ENCODE results near the gene FRMD8. TPM values are rescaled to one million over a fixed set of nuclear protein-coding genes. Genes with fewer than 3 reads are reported as not detected.

The FRMD8 gene
- total RNA-seq, 1 donor from 2014 or later: 70.6 TPM

DNA sequence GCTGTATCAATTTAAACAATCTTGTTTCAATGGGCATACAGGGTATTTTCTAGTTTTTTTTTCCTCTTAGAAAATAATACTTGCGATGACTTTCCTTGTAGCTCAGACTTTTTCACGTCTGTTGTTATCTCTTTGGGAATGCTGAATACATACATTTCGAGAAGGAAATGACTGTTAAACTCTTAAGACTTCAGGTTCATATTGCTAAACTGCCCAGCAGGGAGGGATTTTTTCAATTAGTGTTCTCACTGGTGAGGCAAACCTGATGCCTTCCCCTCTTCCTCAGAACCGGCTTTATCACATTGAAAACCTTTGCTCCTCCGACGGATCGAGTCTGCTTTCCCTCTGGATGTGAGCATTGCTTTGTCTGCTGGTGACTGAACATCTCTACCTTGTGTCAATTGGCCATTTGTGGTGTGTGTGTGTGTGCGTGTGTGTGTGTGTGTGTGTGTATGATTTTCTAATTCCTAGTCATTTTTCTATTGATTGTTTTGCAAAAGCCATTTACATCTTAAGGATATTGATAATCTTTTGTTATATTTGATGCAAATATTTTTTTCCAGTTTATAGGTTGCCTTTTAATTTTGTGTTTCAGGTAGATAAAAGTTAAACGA is 42.7 kb downstream of the FRMD8 start:
- intact Hi-C loops (cut with micrococcal nuclease): no loop called here
- Mint-ChIP-seq H3K36me3 (ENCODE audit: low read depth) (peaks cover 43% of the 10 kb centered on the region), H3K9me3 (no peaks in the 10 kb centered on the region), H3K4me3 (peak overlapping the region; percentile 78), H3K4me1 (peaks cover 89% of the 10 kb centered on the region), H3K27me3 (no peaks in the 10 kb centered on the region), H3K27ac (peak overlapping the region; percentile 100)
- DNase-seq (no peak), ATAC-seq (ENCODE audit: low read depth) (no peak)
- ChIA-PET POLR2A (interaction anchor here (1.1 to 19.3 kb wide), 8 partner anchors 11 to 73 kb away, joined by 4 to 3752 read pairs (median 12); partner anchors contain the start of genes MALAT1 and NEAT1), CTCF (interaction anchor here (1.5 kb wide), 1 partner anchor 12 kb away, joined by 3 read pairs; no protein-coding TSS in a partner anchor)
- TF ChIP-seq, protein P1, sequence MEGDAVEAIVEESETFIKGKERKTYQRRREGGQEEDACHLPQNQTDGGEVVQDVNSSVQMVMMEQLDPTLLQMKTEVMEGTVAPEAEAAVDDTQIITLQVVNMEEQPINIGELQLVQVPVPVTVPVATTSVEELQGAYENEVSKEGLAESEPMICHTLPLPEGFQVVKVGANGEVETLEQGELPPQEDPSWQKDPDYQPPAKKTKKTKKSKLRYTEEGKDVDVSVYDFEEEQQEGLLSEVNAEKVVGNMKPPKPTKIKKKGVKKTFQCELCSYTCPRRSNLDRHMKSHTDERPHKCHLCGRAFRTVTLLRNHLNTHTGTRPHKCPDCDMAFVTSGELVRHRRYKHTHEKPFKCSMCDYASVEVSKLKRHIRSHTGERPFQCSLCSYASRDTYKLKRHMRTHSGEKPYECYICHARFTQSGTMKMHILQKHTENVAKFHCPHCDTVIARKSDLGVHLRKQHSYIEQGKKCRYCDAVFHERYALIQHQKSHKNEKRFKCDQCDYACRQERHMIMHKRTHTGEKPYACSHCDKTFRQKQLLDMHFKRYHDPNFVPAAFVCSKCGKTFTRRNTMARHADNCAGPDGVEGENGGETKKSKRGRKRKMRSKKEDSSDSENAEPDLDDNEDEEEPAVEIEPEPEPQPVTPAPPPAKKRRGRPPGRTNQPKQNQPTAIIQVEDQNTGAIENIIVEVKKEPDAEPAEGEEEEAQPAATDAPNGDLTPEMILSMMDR (IDR thresholded peaks at IDR 0.05): no peak

DNA sequence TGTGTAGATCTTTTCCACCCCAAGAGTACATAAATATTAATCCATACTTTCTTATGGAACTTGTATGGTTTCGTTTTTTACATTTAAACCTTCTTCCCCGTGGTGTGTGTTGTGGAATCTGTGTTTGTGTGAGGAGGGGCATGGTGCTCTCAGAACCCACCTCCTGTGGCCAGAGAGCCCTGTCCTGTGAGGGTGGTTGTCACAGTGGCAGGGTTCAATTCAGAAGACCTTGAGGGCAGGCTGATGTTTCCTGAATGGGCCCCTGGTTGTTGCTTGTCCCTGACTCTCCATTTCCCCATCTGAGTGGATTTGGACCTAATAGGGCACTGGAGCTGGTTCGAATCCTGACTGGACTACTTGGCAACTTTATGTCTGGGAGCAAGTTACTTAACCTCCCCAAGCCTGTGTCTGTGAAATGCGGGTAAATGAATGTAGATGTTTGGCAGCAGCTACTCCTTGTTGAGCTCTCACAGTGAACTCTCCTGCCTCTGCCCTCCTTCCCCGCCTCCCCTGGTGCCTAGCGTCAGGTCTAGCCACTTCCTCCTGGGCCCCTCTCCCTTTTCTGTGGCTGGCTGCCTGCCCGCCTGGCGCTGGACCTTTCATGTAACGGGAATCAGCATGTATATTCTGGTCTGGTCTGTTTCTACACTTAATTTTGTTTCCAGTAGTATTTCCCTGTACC is 43.4 kb downstream of the FRMD8 start:
- Mint-ChIP-seq H3K4me3 (peak overlapping the region; percentile 78), H3K27me3 (no peaks in the 10 kb centered on the region), H3K36me3 (ENCODE audit: low read depth) (peaks cover 42% of the 10 kb centered on the region), H3K9me3 (no peaks in the 10 kb centered on the region), H3K27ac (peak overlapping the region; percentile 100), H3K4me1 (peaks cover 89% of the 10 kb centered on the region)
- DNase-seq (no peak), ATAC-seq (ENCODE audit: low read depth) (no peak)
- intact Hi-C loops (cut with micrococcal nuclease): loop anchor here (2.0 kb wide), 1 partner anchor 43 kb away; no protein-coding TSS in a partner anchor
- TF ChIP-seq, protein P1 (IDR thresholded peaks at IDR 0.05): no peak
- POLR2A ChIA-PET: interaction anchor here (0.6 to 19.3 kb wide), 14 partner anchors 11 to 97 kb away, joined by 3 to 3752 read pairs (median 5); partner anchors contain the start of genes MALAT1 and NEAT1
- CTCF ChIA-PET: interaction anchor here (0.5 to 1.5 kb wide), 4 partner anchors 11 to 76 kb away, joined by 3 to 4 read pairs (median 4); no protein-coding TSS in a partner anchor

DNA sequence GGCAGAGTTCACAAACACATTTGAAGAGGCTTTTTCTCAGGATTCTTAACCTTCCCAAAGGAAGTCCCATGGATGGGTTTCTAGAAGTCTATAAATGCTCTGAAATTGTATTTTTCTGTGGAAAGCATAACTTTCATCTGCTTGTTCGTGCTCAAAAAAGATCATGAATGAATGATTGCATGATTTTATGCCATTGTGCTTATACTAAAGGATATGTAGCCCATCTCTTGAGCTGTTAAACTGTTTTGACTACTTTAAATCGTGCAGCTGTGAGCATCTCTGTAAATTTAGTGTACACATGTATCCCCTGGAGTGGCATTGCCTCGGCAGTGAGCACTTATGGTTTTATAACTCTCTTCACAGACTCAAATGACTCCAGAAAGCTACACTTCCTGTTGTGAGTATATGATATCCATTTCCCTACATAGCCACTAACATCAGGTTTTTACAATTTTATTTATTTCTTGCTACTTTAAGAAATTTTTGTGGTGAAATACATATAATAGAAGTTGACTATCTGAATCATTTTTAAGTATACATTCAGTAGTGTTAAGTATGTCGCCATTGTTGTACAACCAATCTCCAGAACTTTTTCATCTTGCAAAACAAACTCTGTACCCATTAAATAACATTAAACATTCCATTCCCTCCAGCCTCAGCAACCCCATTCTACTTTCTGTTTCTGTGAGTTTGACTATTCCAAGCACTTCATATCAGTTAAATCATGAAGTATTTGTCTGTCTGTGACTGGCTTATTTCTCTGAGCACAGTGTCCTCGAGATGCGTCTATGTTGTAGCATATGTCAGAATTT is 44.2 kb downstream of the FRMD8 start:
- H3K27ac Mint-ChIP-seq: peak overlapping the region; percentile 100
- ATAC-seq (ENCODE audit: low read depth): no peak
- intact Hi-C loops (cut with micrococcal nuclease): loop anchor here (1.0 to 2.0 kb wide), 2 partner anchors 11 to 42 kb away; no protein-coding TSS in a partner anchor

DNA sequence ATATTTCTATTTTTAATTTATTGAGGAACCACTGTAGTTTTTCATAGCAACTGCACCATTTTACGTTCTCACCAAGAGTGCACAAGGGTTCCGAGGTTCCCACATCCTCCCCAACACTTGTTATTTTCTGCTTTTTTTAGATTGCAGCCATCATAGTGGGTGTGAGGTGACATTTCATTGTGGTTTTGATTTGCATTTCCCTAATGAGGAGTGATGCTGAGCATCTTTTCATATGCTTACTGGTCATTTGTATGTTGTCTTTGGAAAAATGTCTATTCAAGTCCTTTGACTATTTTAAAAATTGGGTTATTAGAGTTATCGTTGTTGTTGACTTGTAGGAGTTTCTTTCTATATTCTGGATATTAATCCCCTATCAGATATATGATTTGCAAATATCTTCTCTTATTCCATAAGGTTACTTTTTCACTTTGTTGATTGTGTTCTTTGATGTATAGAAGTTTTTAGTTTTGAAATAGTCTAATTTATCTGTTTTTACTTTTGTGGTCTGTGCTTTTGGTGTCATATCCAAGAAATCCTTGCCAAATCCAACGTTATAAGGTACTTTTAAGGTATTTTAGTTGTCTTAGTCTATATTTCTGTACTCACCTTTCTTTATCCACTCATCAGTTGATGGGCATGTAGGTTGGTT is 45.1 kb downstream of the FRMD8 start:
- peak overlapping the region; percentile 62 for H3K4me3 Mint-ChIP-seq
- H3K36me3 Mint-ChIP-seq (ENCODE audit: low read depth): peaks cover 42% of the 10 kb centered on the region
- DNase-seq: no peak
- H3K27me3 Mint-ChIP-seq: no peaks in the 10 kb centered on the region
- CTCF ChIA-PET: interaction anchor here (0.5 to 1.5 kb wide), 8 partner anchors 11 to 77 kb away, joined by 3 to 15 read pairs (median 4); no protein-coding TSS in a partner anchor
- TF ChIP-seq, protein P1 (IDR thresholded peaks at IDR 0.05): no peak
- peaks cover 78% of the 10 kb centered on the region for H3K4me1 Mint-ChIP-seq
- POLR2A ChIA-PET: interaction anchor here (1.0 to 9.2 kb wide), 5 partner anchors 12 to 70 kb away, joined by 3 to 210 read pairs (median 23); partner anchors contain the start of genes MALAT1 and NEAT1
- intact Hi-C loops (cut with micrococcal nuclease): loop anchor here (1.0 to 2.0 kb wide), 2 partner anchors 12 to 41 kb away; no protein-coding TSS in a partner anchor
- peak; percentile 47 for ATAC-seq (ENCODE audit: low read depth)
- H3K27ac Mint-ChIP-seq: peak overlapping the region; percentile 82
- H3K9me3 Mint-ChIP-seq: no peaks in the 10 kb centered on the region

More for the DNA sequence above, 44.2 kb downstream of the FRMD8 start:
- TF ChIP-seq, protein P1 (IDR thresholded peaks at IDR 0.05): no peak
- H3K27me3 Mint-ChIP-seq: no peaks in the 10 kb centered on the region
- H3K4me1 Mint-ChIP-seq: peaks cover 86% of the 10 kb centered on the region
- H3K4me3 Mint-ChIP-seq: peak overlapping the region; percentile 78
- peaks cover 42% of the 10 kb centered on the region for H3K36me3 Mint-ChIP-seq (ENCODE audit: low read depth)
- POLR2A ChIA-PET: interaction anchor here (0.6 to 19.3 kb wide), 14 partner anchors 10 to 98 kb away, joined by 3 to 3752 read pairs (median 5); partner anchors contain the start of genes MALAT1 and NEAT1
- CTCF ChIA-PET: interaction anchor here (0.5 to 1.5 kb wide), 5 partner anchors 11 to 76 kb away, joined by 3 to 4 read pairs (median 3); no protein-coding TSS in a partner anchor
- H3K9me3 Mint-ChIP-seq: no peaks in the 10 kb centered on the region
- no peak for DNase-seq
